Mesenchymal stem cell (in vitro differentiated cells and primary cell): ENCODE data around the gene ST8SIA5.

Experiments
- DNase-seq: peaks from one replicate; pipeline ENCODE4 v3.0.0-alpha.2; 2013
- H2AFZ ChIP-seq: one replicate; pipeline ENCODE4 v1.6.1; 2013; ENCODE audit warnings: low read depth, mild to moderate bottlenecking, control low read depth, inconsistent platforms, low read length, moderate library complexity
- H2AK5ac ChIP-seq: 2 replicates; pipeline ENCODE4 v1.6.1; 2013; ENCODE audit warnings: low read length, moderate library complexity, mild to moderate bottlenecking, inconsistent platforms; ENCODE audit not compliant: severe bottlenecking
- H2BK120ac ChIP-seq: one replicate; pipeline ENCODE4 v1.6.1; 2013; ENCODE audit warnings: low read depth, mild to moderate bottlenecking, inconsistent platforms, low read length, moderate library complexity
- H2BK12ac ChIP-seq, 2 experiments: one replicate each; pipeline ENCODE4 v1.6.1; 2013; ENCODE audit warnings: inconsistent platforms in 2 of 2, low read length in 2 of 2, mild to moderate bottlenecking in 2 of 2, moderate library complexity in 2 of 2, control low read depth in 1 of 2
- H2BK15ac ChIP-seq: one replicate; pipeline ENCODE4 v1.6.1; 2013; ENCODE audit warnings: mild to moderate bottlenecking, low read depth, inconsistent platforms; ENCODE audit not compliant: poor library complexity, severe bottlenecking
- H2BK5ac ChIP-seq: 2 replicates; pipeline ENCODE4 v1.6.1; 2013; ENCODE audit warnings: low read depth, mild to moderate bottlenecking, low read length, control low read depth, inconsistent platforms; ENCODE audit not compliant: poor library complexity, severe bottlenecking
- H3K14ac ChIP-seq, 2 experiments: one replicate each; pipeline ENCODE4 v1.6.1; 2013; ENCODE audit warnings: inconsistent platforms in 2 of 2, low read length in 2 of 2, control low read depth in 1 of 2, mild to moderate bottlenecking in 1 of 2, moderate library complexity in 1 of 2
- H3K18ac ChIP-seq, 2 experiments: one replicate each; pipeline ENCODE4 v1.6.1; 2013; ENCODE audit warnings: inconsistent platforms in 2 of 2, low read length in 2 of 2, control low read depth in 1 of 2, low read depth in 1 of 2, mild to moderate bottlenecking in 1 of 2
- H3K23ac ChIP-seq, 2 experiments: one replicate each; pipeline ENCODE4 v1.6.1; 2013; ENCODE audit warnings: inconsistent platforms in 2 of 2, low read length in 2 of 2, mild to moderate bottlenecking in 2 of 2, moderate library complexity in 2 of 2, control low read depth in 1 of 2
- H3K27ac ChIP-seq: 2 replicates; pipeline ENCODE4 v1.5.1; 2013; ENCODE audit warnings: mild to moderate bottlenecking, moderate library complexity, low read length, control low read depth, inconsistent platforms; ENCODE audit not compliant: poor library complexity, severe bottlenecking
- H3K27me3 ChIP-seq, 2 experiments: 2 replicates each; pipeline versions ENCODE4 v1.6.1 to v1.7.0; 2013; ENCODE audit warnings: low read length in 2 of 2, mild to moderate bottlenecking in 2 of 2, moderate library complexity in 2 of 2, control low read depth in 1 of 2, inconsistent platforms in 1 of 2; ENCODE audit not compliant: control insufficient read depth in 1 of 2, insufficient read depth in 1 of 2
- H3K36me3 ChIP-seq, 2 experiments: 2 replicates each; pipeline versions ENCODE4 v1.6.1 to v1.7.0; 2013; ENCODE audit warnings: low read length in 2 of 2, control low read depth in 1 of 2, inconsistent platforms in 1 of 2, low read depth in 1 of 2, mild to moderate bottlenecking in 1 of 2; ENCODE audit not compliant: insufficient read depth in 2 of 2, control insufficient read depth in 1 of 2
- H3K4ac ChIP-seq, 2 experiments: one replicate each; pipeline ENCODE4 v1.6.1; 2013; ENCODE audit warnings: inconsistent platforms in 2 of 2, low read length in 2 of 2, mild to moderate bottlenecking in 2 of 2, moderate library complexity in 2 of 2, control low read depth in 1 of 2, low read depth in 1 of 2
- H3K4me1 ChIP-seq: 2 replicates; pipeline ENCODE4 v1.6.1; 2013; ENCODE audit warnings: low read depth, low read length, control low read depth; ENCODE audit not compliant: control insufficient read depth, insufficient read depth
- H3K4me2 ChIP-seq: 2 replicates; pipeline ENCODE4 v1.6.1; 2013; ENCODE audit warnings: low read length, mild to moderate bottlenecking, inconsistent platforms; ENCODE audit not compliant: poor library complexity, severe bottlenecking
- H3K4me3 ChIP-seq, 2 experiments: 2 replicates each; pipeline versions ENCODE4 v1.5.1 to v1.7.0; 2013; ENCODE audit warnings: low read length in 2 of 2, mild to moderate bottlenecking in 2 of 2, control low read depth in 1 of 2, low read depth in 1 of 2; ENCODE audit not compliant: insufficient read depth in 1 of 2
- H3K79me1 ChIP-seq: replicated peaks from 2 replicates; pipeline ENCODE4 v1.6.1; 2013; ENCODE audit warnings: mild to moderate bottlenecking, control low read depth, low read length, inconsistent platforms; ENCODE audit not compliant: poor library complexity, severe bottlenecking
- H3K9ac ChIP-seq: 2 replicates; pipeline ENCODE4 v1.7.0; 2013; ENCODE audit warnings: mild to moderate bottlenecking, low read length, moderate library complexity
- H3K9me3 ChIP-seq: 2 replicates; pipeline ENCODE4 v1.7.0; 2013; ENCODE audit warnings: mild to moderate bottlenecking, low read length; ENCODE audit not compliant: control insufficient read depth
- H4K8ac ChIP-seq: one replicate; pipeline ENCODE4 v1.6.1; 2013; ENCODE audit warnings: inconsistent platforms, mild to moderate bottlenecking, low read length, moderate library complexity
- H4K91ac ChIP-seq: one replicate; pipeline ENCODE4 v1.6.1; 2013; ENCODE audit warnings: mild to moderate bottlenecking, low read length, inconsistent platforms
- WGBS: methylation state at CpG from one replicate; pipeline ENCODE4 v1.1.7; 2013; ENCODE audit warnings: mixed read lengths; 5-methylcytosine and 5-hydroxymethylcytosine counted together

Gene ST8SIA5

DNA sequence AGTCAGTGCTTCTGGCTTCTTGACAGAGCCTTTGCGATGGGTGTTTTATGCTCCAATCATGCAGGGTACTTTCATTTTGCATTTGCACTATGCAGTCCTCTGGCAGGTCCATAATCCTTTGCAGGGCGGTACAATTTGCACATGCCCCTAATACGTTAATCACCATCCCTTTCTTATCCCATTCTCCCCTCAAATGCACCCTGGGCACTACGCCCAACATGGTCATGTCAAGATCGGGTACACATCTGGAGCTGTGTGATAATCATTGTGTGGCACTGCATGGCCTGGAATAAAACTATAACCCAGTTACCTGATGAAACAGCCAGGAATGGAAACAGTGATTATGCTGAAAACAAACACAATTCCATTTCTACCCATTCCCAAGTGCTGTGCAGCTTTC is 127.5 kb downstream of the ST8SIA5 start:
- Histone ChIP-seq H2BK120ac (no peak overlapping the region), H2AFZ (no peak overlapping the region), H4K8ac (no peak overlapping the region), H4K91ac (no peak overlapping the region), H3K9ac (no peak overlapping the region), H2BK15ac (no peak overlapping the region), H3K14ac (no peak overlapping the region), H3K18ac (no peak overlapping the region), H2BK5ac (no peak overlapping the region), H3K9me3 (peaks cover 5% of the 10 kb centered on the region), H3K27me3 (peaks cover 3 to 45% of the 10 kb centered on the region in 2 experiments), H3K4me2 (no peak overlapping the region), H3K4ac (no peak overlapping the region), H3K23ac (no peak overlapping the region), H3K36me3 (no peaks in the 10 kb centered on the region), H3K79me1 (no peaks in the 10 kb centered on the region), H3K4me3 (no peak overlapping the region), H3K27ac (no peak overlapping the region), H2BK12ac (no peak overlapping the region), H2AK5ac (no peak overlapping the region), H3K4me1 (no peaks in the 10 kb centered on the region)
- WGBS = 95% methylated on average over 4 of the region's 5 CpGs
- no peak for DNase-seq

DNA sequence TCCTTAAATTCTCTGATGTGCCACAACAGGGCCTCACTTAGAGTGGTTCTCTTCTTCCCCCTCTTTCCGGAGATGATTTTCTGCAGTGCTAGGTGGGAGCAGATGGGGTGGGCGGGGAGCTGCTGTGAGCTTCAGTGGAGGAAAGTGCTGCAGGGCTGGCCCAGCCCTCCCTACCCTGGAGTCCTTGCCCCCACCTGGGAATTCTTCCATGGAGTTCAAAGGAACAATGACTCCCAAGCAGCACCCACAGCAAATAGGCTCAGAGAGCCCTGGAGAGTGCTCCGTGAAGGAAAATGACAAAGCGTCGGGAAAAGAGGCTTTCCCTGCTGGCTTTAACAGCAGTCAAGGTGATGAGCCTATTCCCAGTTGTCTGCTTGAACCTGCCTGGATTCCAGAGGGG is 128.6 kb downstream of the ST8SIA5 start:
- H2BK15ac ChIP-seq = no peak overlapping the region

DNA sequence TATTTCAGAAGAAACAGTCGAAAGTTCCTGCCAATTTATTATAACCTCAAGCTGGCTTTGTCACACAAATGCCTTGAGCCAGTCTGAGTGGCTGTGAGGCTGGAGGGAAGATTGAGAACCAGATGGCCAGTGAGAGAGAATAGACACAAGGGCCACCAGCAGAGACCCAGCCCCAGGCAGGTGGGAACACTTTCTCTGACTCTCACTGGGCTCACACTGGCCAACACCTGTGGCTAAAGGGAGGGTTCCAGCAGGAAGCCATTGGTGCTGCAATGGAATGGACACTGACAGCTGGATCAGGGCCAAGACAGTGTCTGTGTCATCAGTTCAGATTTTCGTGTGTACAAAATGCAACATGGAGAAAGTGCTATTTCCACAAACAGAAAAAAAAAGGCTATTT is 129.7 kb downstream of the ST8SIA5 start:
- H3K23ac ChIP-seq = no peak overlapping the region
- no peak overlapping the region for H2BK120ac ChIP-seq
- no peak overlapping the region for H2BK15ac ChIP-seq
- H2AFZ ChIP-seq = no peak overlapping the region
- H3K18ac ChIP-seq = no peak overlapping the region
- H3K4me3 ChIP-seq = no peak overlapping the region
- H3K4me1 ChIP-seq = peaks cover 3% of the 10 kb centered on the region
- H3K79me1 ChIP-seq = no peaks in the 10 kb centered on the region
- no peak overlapping the region for H4K8ac ChIP-seq
- no peak overlapping the region for H3K27ac ChIP-seq
- no peak overlapping the region for H2AK5ac ChIP-seq
- no peaks in the 10 kb centered on the region for H3K36me3 ChIP-seq
- no peak overlapping the region for H3K4me2 ChIP-seq
- H2BK5ac ChIP-seq = no peak overlapping the region
- no peak overlapping the region for H3K9ac ChIP-seq
- H3K14ac ChIP-seq = no peak overlapping the region
- H4K91ac ChIP-seq = no peak overlapping the region
- DNase-seq = no peak
- WGBS = 50% methylated on average over 1 of the region's 2 CpGs
- no peaks in the 10 kb centered on the region for H3K9me3 ChIP-seq
- H3K4ac ChIP-seq = no peak overlapping the region
- peaks cover 3 to 49% of the 10 kb centered on the region in 2 experiments for H3K27me3 ChIP-seq
- H2BK12ac ChIP-seq = no peak overlapping the region

More for the DNA sequence above, 128.6 kb downstream of the ST8SIA5 start:
- Histone ChIP-seq H3K4me3 (no peak overlapping the region), H3K79me1 (no peaks in the 10 kb centered on the region), H3K4me1 (peaks cover 3% of the 10 kb centered on the region), H3K18ac (no peak overlapping the region), H3K4ac (no peak overlapping the region), H2BK120ac (no peak overlapping the region), H3K36me3 (no peaks in the 10 kb centered on the region), H3K9me3 (no peaks in the 10 kb centered on the region), H3K27me3 (peaks cover 3 to 49% of the 10 kb centered on the region in 2 experiments), H3K4me2 (no peak overlapping the region), H2BK12ac (no peak overlapping the region), H4K8ac (no peak overlapping the region), H3K9ac (no peak overlapping the region), H3K14ac (no peak overlapping the region), H2BK5ac (no peak overlapping the region), H3K23ac (no peak overlapping the region), H2AK5ac (no peak overlapping the region), H4K91ac (no peak overlapping the region), H2AFZ (no peak overlapping the region), H3K27ac (no peak overlapping the region)
- WGBS = 81% methylated on average over 4 of the region's 5 CpGs
- DNase-seq = no peak

DNA sequence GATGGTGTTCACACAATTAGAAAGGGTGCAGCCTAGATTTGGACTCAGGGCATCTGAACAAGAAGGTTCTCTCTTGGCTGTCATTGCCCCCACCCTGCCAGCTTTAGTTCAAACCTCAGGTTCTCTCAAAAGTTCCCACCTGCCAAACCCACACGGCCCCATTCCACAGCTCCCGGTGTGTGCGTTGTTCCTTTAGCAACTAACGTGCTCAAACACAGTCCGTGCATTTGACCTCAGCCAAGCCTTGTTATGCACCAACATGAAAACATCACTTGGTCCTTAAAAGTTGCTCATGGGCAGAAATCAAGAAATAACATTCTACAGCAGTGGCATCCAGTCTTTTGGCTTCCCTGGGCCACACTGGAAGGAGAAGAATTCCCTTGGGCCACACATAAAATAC is 131.8 kb downstream of the ST8SIA5 start:
- no peak overlapping the region for H2AFZ ChIP-seq
- no peaks in the 10 kb centered on the region for H3K79me1 ChIP-seq
- no peak overlapping the region for H2BK12ac ChIP-seq
- no peak overlapping the region for H2BK5ac ChIP-seq
- H2AK5ac ChIP-seq = no peak overlapping the region
- H3K4me2 ChIP-seq = no peak overlapping the region
- H3K9ac ChIP-seq = no peak overlapping the region
- no peak overlapping the region for H3K18ac ChIP-seq
- H3K23ac ChIP-seq = no peak overlapping the region
- no peaks in the 10 kb centered on the region for H3K36me3 ChIP-seq
- no peak overlapping the region for H3K4ac ChIP-seq
- no peak overlapping the region for H3K14ac ChIP-seq
- no peak overlapping the region for H4K91ac ChIP-seq
- H3K4me1 ChIP-seq = peaks cover 3% of the 10 kb centered on the region
- no peak overlapping the region for H3K4me3 ChIP-seq
- peaks cover 15 to 57% of the 10 kb centered on the region in 2 experiments for H3K27me3 ChIP-seq
- H3K27ac ChIP-seq = no peak overlapping the region
- WGBS = 87% methylated on average over 5 of the region's 5 CpGs
- DNase-seq = no peak
- no peak overlapping the region for H2BK15ac ChIP-seq
- H2BK120ac ChIP-seq = no peak overlapping the region
- H3K9me3 ChIP-seq = no peaks in the 10 kb centered on the region
- H4K8ac ChIP-seq = no peak overlapping the region
